DND-41 (cell line): ENCODE results near the gene LAMC3.

ENCODE experiments used
- ATAC-seq: fragments of 200-7000 bp; cut with Tn5 transposase; 3 replicates; pipeline ENCODE4 v1.9.1; 2021; ENCODE audit warnings: low read depth; ENCODE audit not compliant: insufficient read depth
- DNase-seq: peaks from one replicate; pipeline ENCODE4 v3.0.0-alpha.2; 2020
- H2AFZ ChIP-seq: 2 replicates; pipeline ENCODE4 v1.6.0; 2012; ENCODE audit warnings: low read depth, low read length
- H3K27ac ChIP-seq: 2 replicates; pipeline ENCODE4 v1.5.1; 2012; ENCODE audit warnings: low read length, inconsistent platforms
- H3K27me3 ChIP-seq: fragments of 200-600 bp; sonication (generic); 2 replicates; pipeline ENCODE4 v1.6.0; 2012; ENCODE audit warnings: low read length, mild to moderate bottlenecking, inconsistent platforms; ENCODE audit not compliant: insufficient read depth, poor library complexity
- H3K36me3 ChIP-seq: 2 replicates; pipeline ENCODE4 v1.5.1; 2012; ENCODE audit warnings: low read length, inconsistent platforms; ENCODE audit not compliant: insufficient read depth
- H3K4me1 ChIP-seq: 2 replicates; pipeline ENCODE4 v1.5.1; 2012; ENCODE audit warnings: mild to moderate bottlenecking, low read length; ENCODE audit not compliant: insufficient read depth
- H3K4me2 ChIP-seq: 2 replicates; pipeline ENCODE4 v1.6.0; 2012; ENCODE audit warnings: mild to moderate bottlenecking, moderate library complexity, low read length, inconsistent platforms; ENCODE audit not compliant: insufficient read depth
- H3K4me3 ChIP-seq, 2 experiments: fragments of 200-600 bp in 1 of 2; shearing (Covaris generic) in 1 of 2; 2 replicates each; pipeline ENCODE4 v1.5.1; 2012 to 2016; ENCODE audit warnings: inconsistent platforms in 2 of 2, low read length in 2 of 2, mild to moderate bottlenecking in 2 of 2, low read depth in 1 of 2, moderate library complexity in 1 of 2
- H3K79me2 ChIP-seq: 2 replicates; pipeline ENCODE4 v1.6.0; 2012; ENCODE audit warnings: low read length, inconsistent platforms; ENCODE audit not compliant: insufficient read depth
- H3K9ac ChIP-seq: 2 replicates; pipeline ENCODE4 v1.6.0; 2012; ENCODE audit warnings: low read depth, mild to moderate bottlenecking, inconsistent platforms, low read length, moderate library complexity
- H3K9me3 ChIP-seq: 2 replicates; pipeline ENCODE4 v1.5.1; 2012; ENCODE audit warnings: low read length, moderate library complexity, mild to moderate bottlenecking, inconsistent platforms; ENCODE audit not compliant: insufficient read depth, severe bottlenecking
- H4K20me1 ChIP-seq: 2 replicates; pipeline ENCODE4 v1.6.0; 2012; ENCODE audit warnings: low read length; ENCODE audit not compliant: insufficient read depth
- CTCF ChIP-seq: IDR thresholded peaks from 2 replicates; pipeline ENCODE4 v1.5.1; 2012; ENCODE audit warnings: borderline replicate concordance, low read length, moderate library complexity, mild to moderate bottlenecking; ENCODE audit not compliant: poor library complexity, severe bottlenecking; ENCODE audit errors: extremely low read depth
- EZH2 ChIP-seq: IDR thresholded peaks from 3 replicates; pipeline ENCODE4 v1.6.1; 2012; ENCODE audit warnings: borderline replicate concordance, low read depth, mild to moderate bottlenecking, moderate library complexity, low read length, inconsistent platforms; ENCODE audit not compliant: severe bottlenecking

Gene LAMC3

DNA sequence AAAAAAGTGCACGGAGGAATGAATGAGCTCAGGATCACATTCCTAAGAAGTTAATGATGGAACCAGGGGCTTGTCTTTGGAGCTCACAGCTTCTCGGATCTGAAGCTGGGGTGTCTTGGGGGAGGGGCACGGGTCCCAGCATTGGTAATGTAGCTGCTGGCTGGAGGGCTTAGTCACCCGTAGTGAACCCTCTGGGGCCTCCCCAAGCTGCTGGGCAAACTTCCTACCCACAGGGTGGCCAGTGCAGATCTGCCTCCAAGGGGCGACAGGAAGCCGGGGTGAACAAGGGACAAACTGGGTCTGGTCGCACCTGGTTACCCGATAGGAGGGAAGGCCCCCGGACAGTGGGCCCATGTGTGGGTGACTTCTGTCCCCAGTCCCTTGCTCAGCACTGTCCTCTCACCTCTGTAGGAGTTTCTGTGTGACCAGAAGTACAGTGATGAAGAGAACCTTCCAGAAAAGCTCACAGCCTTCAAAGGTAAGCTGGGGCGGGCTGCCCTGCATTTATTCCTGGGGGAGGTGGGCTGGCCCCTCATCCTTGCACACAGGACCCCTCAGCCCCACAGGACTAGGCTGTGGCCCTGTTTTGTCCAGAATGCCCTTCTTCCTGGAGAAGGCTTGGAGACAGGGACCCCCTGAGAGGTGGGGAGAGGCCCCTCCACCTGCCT is 102.3 kb downstream of the LAMC3 start:
- H3K27me3 ChIP-seq, result peaks cover 3% of the 10 kb centered on the region
- no peak for DNase-seq

GRCh38 chr9:131111854-131112311 is 102.9 kb downstream of the LAMC3 start:
- no peaks in the 10 kb centered on the region for H3K9me3 ChIP-seq
- DNase-seq, result no peak
- H4K20me1 ChIP-seq, result no peaks in the 10 kb centered on the region
- no peaks in the 10 kb centered on the region for H3K79me2 ChIP-seq
- ATAC-seq, result no peak
- no peak overlapping the region for H3K27ac ChIP-seq
- peaks cover 3% of the 10 kb centered on the region for H3K27me3 ChIP-seq
- no peak for TF ChIP-seq CTCF
- no peak for TF ChIP-seq EZH2
- no peak overlapping the region for H2AFZ ChIP-seq
- no peak overlapping the region for H3K4me2 ChIP-seq
- no peaks in the 10 kb centered on the region for H3K36me3 ChIP-seq
- H3K4me3 ChIP-seq, result no peak overlapping the region
- no peaks in the 10 kb centered on the region for H3K4me1 ChIP-seq
- no peak overlapping the region for H3K9ac ChIP-seq

More for the DNA sequence above, 102.3 kb downstream of the LAMC3 start:
- Histone ChIP-seq H3K4me3 (no peak overlapping the region), H3K9me3 (no peaks in the 10 kb centered on the region), H4K20me1 (no peaks in the 10 kb centered on the region), H3K36me3 (no peaks in the 10 kb centered on the region), H3K4me2 (no peak overlapping the region), H3K4me1 (no peaks in the 10 kb centered on the region), H3K79me2 (no peaks in the 10 kb centered on the region), H2AFZ (no peak overlapping the region), H3K9ac (no peak overlapping the region), H3K27ac (no peak overlapping the region)
- TF ChIP-seq EZH2 (no peak), CTCF (no peak)
- ATAC-seq, result no peak

DNA sequence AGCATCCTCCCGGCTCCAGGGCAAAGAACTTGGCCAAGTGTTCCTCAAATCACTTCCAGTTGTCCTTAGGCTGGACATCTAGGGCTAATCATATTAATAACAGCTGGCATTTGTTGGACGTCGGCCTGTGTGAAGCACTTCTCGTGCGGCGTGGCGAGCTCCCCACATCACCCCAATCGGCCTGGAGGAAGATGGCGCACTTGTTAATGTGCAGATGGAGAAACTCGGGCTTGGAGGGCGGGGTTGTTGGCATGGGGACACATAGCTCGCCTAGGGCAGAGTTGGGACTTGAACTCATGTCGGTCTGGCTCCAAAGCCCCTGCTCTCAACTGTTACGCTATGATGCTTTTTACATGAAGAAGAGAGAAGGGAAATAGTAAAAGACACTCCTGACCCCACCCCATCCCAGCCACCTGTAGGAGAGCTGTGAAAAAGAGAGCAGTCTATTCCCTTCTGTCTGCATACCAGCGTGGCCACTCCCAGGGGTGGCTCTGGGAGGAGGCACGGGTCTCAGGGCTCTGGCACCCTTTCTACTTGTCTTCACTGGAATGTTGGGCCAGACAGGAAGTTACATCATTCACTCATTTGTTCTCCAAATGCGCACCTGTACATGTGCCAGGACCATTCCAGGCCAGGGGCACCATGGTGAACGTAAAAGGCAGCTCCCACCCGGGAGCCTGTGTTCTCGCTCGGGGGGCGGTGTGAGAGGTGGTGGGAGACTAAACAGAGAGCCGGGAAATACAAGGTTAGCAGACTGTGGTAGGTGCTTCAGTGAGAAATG is 103.6 kb downstream of the LAMC3 start:
- no peaks in the 10 kb centered on the region for H3K79me2 ChIP-seq
- no peak for TF ChIP-seq CTCF
- TF ChIP-seq EZH2, result no peak
- H3K27ac ChIP-seq, result no peak overlapping the region
- DNase-seq (no peak), ATAC-seq (no peak)
- H3K9me3 ChIP-seq, result no peaks in the 10 kb centered on the region
- no peaks in the 10 kb centered on the region for H4K20me1 ChIP-seq
- no peaks in the 10 kb centered on the region for H3K36me3 ChIP-seq
- H3K9ac ChIP-seq, result no peak overlapping the region
- no peak overlapping the region for H3K4me2 ChIP-seq
- no peak overlapping the region for H3K4me3 ChIP-seq
- H2AFZ ChIP-seq, result no peak overlapping the region
- no peaks in the 10 kb centered on the region for H3K4me1 ChIP-seq
- no peaks in the 10 kb centered on the region for H3K27me3 ChIP-seq
